Dedifferentiated amniotic fluid mesenchymal stem cell (primary cell): ENCODE results near the gene CALCOCO1.
A peak's percentile ranks its signal among the peaks of the same experiment; 100 is the strongest.
"Not testable (repeated sequence)": the region's sequence is repeated elsewhere in the genome, so short reads cannot be mapped to it uniquely, and the experiment has no call there.

Experiments
- DNase-seq: peaks from one replicate; pipeline ENCODE4 v3.0.0-alpha.2; 2016; ENCODE audit errors: extremely low spot score

CALCOCO1 gene, protein sequence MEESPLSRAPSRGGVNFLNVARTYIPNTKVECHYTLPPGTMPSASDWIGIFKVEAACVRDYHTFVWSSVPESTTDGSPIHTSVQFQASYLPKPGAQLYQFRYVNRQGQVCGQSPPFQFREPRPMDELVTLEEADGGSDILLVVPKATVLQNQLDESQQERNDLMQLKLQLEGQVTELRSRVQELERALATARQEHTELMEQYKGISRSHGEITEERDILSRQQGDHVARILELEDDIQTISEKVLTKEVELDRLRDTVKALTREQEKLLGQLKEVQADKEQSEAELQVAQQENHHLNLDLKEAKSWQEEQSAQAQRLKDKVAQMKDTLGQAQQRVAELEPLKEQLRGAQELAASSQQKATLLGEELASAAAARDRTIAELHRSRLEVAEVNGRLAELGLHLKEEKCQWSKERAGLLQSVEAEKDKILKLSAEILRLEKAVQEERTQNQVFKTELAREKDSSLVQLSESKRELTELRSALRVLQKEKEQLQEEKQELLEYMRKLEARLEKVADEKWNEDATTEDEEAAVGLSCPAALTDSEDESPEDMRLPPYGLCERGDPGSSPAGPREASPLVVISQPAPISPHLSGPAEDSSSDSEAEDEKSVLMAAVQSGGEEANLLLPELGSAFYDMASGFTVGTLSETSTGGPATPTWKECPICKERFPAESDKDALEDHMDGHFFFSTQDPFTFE

DNA sequence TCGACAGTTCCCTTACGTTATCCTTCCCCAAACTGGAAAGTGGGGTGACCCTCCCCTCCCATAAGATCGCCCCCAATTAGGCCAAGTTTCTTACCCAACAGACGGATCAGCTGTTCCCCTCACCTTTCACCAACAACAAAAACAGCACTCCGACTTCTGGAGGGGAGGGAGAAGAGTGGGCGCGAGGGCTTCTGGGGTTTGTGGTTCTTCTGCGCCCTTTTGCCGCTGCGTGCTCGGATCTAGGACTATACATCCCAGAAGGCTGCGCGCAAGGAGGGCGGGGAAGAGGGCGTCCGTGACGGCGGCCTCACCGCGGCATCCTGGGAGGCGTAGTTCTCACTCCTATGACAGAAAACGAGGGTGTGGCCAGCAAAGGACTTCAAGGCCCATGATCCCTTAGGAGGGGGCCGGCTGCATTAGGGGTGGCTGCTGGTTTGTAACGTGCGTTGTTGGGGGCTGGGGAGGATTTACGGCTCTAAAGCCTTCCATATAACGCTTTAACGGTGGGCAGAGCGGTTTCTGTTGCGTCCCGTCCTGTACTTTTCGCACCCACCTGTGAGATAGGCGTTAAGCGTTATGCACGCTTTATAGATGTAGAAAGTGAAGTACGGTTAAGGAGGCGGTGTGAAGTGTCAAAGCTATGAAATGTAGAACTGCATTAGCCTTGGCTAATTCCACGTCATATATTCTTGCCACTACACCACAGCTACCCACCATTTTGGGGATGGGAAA lies at the start of gene CALCOCO1:
Gene CALCOCO1, minus strand, starts transcription at position 143 of the 732 bp plus-strand sequence. CDS start 2,210 bp downstream, outside the sequence.
- DNase-seq = peak; percentile 98

DNA sequence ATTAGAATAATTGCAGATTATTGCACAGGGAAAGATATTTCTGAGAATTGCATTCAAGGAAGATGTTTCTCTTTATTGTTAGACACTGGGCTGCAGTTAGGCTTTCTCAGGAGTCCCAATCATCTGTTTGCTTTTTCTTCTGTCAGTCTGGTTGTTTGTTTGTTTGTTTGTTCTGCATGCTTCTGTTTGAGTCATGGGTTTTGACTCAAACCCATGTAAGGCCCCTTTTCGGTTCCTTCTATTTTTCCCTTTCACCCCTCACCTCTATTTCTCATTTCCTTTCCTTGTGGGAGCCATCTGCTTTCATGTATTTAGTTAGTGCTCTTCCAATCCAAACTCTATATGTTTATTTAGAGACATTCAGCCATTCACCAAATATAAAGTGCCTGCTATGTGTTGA lies 49.6 kb upstream of the CALCOCO1 start:
- DNase-seq = no peak

DNA sequence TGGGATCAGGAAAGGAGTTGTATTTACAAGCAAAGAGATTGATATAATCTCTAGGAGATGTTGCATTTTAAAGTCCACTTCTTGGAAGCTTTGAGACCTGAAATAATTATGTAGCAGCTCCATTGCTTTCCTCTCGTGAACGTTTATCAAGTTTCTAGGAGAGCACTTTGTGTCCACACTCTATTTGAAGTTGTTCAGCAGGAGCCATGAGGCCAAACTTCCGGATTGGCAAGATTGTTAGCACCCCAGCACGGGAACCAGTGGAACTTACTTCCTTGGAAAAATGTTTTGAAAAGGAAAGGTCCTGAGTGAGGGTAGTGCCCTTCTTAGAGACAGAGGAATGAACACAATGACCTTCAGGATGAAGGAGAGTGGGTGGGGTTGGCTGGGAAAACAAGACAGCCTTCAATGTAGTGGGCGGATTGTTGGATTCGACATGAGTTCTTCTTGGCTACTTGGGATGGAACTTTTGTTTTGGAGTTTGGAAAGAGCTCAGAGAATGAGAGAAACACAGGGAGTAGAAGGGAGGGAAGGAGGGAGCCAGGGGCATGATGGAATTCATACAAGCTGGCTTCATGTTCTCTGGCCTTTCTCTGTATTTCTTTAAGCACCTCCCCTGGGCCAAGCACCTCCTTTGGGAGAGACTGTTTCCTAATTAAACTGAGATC lies 48.4 kb upstream of the CALCOCO1 start:
- no peak for DNase-seq

DNA sequence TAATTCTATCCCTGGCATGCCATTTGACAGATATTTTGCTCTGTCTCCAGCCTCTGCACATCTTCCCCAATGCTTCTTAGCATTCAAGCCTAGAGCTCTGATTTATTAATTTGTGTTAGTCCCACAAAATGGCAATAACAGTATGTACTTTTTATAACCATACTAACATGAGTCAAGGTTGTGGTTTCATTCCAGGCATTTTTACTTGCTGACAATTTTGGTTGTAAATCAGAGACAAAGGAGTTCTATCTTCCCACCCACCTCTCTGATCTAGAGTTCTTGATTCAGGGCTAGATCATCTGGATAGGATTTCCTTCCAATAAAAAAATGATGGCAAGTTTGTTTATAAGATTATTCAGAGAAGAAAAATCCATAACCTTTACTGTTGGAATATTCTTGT lies 43.0 kb upstream of the CALCOCO1 start:
- peak; percentile 62 for DNase-seq

DNA sequence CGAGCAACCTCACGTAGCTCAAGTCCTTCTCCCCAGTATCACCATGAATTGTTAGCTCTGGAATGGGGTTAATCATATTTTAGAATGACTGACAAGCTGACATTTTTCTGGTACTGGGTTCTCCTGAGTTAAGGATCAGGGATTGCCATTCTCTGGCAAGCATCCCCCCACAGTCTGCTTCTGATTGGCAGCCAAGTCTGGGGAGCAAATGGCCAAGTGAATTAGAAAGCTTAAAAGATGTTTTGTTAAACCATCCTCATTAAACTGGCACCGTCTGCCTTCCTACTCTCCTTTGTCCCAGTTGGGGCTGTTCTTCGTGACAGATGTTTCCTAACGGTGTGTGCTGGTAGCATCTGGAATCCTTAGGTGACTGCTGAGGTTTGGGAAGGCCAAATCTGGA lies 41.7 kb upstream of the CALCOCO1 start:
- DNase-seq = no peak

DNA sequence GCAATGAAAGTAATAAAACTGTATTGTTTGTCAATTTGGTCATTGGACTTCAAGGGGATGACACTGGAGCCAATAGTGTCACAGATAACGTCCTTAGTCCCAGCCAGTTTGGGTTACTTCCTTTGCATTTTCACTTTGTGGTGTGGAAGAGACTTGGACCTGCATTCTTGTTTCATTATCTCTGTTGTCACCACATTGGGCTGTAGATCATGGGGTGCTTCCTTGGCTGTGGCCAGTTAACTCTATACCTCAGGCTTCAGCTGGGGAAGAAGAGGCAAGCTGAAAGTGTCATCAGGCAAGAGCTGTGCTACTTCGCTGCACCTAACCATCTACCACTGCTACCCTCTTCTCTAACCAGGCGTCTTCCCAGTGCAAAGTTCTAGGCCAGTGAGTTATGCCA lies 39.6 kb upstream of the CALCOCO1 start:
- no peak for DNase-seq

DNA sequence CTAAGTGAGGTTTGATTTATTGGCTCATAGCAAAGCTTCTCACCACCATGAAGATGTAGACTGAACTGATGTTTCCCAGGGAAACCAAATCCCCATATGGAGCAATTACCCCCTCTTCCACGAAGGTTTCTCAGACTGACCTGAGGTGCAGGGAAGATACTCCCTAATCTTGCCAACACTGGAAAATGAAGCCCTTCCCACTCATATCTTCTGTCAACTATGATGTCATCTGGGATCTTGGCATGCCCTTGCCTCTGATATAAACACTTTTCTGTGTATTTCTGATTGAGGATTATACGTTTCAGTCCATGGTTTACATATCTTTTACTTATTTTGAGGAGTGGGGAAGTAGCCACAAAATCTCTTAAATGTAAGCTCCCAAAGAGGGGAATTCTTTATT lies 38.6 kb upstream of the CALCOCO1 start:
- no peak for DNase-seq

DNA sequence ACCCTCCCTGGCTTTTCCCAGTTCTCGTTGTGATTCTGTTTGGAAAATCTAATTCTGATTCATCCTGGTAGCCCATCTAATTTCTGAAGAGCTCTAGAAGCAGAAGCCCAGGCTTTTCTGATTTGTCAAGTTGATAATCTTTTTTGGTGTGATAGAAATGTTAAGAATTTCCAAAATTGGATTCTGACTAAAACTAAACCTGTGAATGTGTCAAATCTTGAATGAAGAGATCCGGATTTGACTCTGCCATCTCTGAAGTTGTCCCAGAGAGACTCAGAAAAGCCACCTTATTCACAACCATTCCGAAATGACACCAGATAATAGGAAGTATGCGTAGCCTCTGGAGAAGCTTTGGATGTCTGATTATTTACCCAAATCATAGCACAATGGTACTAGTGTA lies 37.4 kb upstream of the CALCOCO1 start:
- no peak for DNase-seq

DNA sequence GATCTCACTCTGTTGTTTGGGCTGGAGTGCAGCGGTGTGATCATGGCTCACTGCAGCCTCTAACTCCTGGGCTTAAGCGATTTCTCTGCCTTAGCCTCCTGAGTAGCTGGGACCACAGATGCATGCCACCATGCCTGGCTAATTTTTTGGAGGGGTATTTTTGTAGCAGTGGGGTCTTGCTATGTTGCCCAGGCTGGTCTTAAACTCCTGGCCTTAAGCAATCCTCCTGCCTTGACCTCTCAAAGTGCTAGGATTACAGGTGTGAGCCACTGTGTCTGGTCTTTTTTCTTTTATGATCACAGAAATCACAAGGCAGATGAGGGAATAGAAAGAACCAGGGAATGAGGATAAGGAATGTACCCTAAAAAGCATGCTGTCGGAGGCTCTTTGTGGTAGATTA lies 35.5 kb upstream of the CALCOCO1 start:
- DNase-seq = not testable (repeated sequence)

DNA sequence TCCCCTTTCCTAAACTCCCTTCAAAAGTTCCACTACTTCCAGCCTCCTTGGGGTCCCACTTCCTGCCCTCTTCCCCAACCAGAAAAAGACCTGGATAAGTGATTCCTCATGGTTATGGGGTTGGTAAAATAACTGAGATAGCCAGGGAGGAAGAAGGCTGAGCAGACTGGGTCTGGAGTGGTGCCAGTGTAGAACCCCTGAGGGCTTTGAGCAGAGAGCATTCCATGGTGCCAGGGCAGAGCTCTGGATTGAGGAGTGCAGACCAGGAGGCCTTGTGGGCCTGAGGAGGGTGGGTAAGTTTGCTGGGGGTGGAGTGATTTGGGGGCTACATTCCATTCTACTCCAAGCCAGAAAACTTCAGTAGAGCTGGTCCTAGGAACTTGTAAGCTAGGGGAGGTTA lies 34.1 kb upstream of the CALCOCO1 start:
- no peak for DNase-seq

DNA sequence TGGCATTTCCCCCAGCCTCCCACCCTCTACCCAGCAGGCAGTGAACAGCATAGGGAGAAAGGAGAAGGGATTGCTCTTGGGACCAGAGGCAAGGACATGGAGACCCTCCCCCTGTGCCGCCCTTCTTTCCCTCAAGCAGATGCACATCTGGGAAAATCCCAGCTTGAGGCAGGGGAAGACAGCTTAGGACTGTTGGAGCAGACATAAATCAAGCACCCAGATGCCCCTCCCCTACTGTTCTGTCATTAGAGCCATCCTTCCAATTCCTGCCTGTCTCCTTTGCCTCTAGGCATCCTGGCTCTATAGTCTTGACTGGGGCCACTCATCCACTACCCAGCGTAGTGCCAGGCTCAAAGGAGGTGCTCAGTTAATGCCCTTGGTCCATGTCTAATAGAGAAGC lies 32.0 kb upstream of the CALCOCO1 start:
- DNase-seq = no peak

DNA sequence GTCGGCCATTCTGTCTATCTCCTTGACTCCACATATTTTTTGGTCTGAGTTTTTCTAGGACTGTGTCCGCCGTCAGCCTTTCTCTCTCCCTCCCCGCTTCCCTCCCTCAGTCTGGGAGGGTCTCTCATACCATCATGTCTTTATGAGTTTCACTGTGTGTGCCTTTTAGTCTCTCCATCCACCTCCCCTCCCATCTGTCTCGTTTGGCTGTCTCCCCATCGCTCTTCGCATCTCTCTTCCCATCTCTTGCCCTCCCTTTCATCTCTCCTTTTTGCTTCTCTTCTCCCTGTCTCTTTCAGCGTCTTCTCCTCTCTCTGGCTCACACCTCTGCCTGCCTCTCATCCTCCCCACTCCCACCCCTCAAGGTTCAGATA lies 31.5 kb upstream of the CALCOCO1 start:
- no peak for DNase-seq

DNA sequence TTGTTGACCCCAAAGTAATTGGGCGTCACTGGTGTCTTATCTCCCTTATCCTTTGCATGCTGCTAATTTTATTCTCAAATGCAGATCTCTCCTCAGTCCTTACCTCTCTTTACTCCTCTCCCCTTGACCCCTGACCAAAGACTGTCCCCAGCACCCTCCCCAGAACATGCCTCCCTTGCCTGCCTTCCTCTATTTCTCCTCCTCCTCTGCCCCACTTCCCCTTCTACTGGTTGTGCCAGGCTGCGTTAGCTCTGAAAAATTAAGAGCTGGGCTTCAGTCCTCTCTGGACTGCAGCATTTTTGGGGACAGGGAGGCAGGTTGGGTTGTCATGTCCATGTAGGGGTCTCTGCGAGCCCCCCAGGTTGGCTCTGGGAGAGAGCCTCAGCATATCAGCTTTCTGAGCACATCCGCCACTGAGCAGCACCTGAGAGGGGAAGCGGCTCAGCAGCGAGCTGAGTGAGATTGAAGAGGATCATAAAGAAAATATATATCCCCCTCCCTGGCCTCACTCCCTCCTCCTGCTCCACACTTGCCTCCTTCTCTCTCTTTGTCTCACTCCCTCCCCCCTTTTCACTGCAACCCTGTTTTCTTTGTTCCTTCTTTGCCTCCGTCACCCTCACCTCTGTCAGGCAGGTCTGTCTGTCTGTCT lies 31.0 kb upstream of the CALCOCO1 start:
- no peak for DNase-seq

DNA sequence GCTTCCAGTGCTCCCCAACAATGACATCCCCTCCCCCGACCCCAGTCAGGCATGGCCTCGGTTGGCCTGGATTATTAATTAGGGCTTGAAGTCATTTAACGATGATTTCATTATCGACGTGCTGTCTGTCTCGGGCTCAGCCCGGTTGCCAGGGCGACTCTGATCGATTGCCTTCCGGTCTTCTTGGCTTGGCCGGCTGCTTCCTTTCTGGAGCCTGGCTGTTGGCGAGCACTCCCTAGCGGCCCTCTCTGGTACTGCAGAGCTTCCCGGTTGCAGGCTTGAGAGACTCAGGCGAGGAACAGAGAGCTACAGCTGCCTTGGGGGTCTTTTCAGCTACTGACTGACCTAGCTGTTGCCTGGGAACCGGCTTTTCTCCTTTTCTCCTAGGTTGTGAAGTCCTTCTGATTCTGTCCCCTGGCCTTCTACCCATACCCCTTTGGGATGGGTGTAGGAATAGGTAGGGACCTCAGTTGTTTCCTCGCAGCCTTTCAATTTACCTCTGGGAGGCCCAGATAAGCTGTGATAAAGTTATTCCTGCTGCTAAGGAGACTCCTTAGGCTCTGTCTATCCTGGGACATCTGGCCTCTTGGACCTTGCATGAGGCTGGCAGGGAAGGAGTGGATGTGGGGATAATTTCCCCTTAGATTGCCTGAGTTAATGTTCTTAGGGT lies 30.0 kb upstream of the CALCOCO1 start:
- DNase-seq = no peak

DNA sequence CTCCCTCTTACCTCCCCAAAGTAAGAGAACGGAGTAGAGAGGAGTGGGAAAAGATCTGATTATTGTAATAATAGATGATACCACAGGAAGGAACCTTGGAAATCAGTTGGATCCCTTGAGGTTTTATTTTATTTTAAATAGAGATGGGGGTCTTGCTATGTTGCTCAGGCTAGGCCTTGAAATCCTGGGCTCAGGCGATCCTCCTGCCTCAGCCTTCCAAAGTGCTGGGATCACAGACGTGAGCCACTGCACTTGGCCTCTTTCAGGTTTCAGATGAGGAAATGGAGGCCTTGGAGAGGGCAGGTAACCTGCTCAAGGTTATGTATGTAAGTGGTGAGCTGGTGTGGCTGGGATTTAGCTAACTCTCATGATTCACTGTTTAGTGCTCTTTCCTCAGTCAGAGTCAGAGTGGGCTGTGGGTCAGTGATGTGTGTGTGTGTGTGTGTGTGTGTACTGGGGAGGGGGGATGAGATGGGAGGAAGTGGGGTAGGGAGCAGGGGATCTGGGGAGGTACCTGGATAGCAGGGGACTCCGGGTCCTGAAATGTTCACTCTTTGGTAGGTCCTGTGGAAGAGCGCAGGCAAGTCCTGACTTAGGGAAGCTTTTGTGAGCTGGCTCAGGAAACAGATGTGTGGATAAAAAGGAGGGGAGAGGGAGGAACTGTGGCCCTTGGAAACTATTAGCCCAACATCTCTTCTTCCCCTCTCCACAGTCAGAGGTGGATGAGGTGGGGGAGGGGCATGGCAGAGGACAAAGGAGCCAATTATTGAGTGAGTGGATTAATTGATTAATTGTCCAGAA lies 29.2 kb upstream of the CALCOCO1 start:
- no peak for DNase-seq

DNA sequence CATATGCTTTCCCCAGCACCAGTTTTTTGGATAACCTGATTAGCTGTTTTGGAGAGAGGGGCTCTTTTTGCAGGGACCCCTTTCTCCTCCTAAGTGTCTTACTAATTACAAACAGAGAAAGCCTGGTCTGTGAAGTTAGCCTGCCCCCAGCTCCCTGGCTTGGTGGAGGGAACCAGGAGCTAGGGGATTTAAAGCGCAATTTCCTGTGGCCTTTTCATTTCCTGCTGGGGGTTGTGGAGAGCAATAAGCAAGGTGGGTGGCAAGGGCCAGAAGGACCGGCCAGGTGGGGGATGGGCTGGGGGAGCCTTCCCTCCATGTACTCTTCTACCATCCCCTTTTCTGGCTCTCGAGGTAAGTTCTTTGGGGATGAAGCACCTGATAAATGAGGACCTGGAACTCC lies 28.6 kb upstream of the CALCOCO1 start:
- DNase-seq = no peak

DNA sequence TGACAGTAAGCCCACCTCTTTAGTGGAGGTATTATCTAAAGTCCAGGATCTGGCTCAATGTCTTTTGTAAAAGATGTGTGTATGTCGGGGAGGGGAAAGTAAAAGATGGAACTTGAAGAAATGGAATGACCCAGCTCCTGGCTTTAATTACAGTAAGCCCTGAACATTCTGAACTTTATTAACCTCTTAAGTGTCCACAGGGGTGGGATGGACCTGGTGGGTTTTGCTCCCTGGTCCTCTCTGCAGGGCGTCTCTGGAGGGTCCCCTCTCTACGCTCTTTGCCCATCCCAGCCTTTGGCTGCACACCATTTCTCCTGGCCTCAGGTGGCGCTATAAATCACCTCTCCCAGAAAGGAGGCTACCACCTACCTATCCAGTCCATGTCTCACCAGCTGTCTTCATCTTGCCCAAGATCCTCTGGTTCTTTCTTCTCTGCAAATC lies 28.2 kb upstream of the CALCOCO1 start:
- DNase-seq = no peak

DNA sequence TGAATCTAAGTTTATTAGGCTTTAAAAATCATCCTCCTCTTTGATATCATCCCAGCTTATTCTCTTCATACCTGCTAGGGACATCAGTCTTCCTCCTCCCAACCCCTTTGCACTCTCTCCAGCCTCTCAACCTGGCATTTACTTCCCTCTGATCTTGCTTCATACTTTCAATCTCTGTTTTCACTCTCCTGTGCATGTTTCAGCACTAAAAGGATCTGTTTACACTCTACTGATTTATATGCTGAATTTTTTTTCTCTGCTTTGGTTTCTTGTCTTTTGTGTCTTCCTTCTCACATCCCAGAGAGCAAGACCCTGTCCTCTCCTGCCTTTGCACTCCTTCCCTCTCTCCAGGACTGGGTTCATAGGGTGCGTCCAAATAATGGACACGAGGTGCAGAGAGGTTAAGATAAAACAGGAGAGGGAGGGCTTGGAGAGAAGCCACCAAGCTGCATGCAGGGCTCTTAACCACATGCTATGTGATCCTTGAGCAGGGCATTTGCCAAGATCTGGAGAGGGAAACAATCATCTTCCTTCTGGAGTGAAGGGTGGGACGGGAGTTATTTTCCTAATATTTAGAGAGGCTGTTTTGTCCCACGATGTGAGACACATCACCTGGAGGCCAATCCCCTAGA lies 27.5 kb upstream of the CALCOCO1 start:
- peak; percentile 20 for DNase-seq

DNA sequence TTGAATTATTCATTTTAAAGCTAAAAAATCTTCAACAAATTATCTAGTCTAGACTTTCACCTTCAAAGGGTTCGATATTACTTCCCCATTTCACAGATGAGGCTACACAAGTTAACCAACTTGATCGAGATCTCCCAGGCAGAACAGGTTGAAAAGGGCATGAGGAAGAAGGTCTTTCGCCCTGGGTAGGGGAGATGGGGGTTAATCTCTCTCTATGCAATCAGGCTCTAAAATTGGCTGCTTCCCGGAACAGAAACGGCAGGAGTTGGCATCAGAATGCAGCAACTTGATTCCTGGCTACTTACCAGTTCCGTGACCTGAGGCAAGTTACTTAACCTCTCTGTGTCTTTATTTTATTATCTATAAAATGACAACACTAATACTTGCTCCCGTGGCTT lies 26.9 kb upstream of the CALCOCO1 start:
- no peak for DNase-seq

DNA sequence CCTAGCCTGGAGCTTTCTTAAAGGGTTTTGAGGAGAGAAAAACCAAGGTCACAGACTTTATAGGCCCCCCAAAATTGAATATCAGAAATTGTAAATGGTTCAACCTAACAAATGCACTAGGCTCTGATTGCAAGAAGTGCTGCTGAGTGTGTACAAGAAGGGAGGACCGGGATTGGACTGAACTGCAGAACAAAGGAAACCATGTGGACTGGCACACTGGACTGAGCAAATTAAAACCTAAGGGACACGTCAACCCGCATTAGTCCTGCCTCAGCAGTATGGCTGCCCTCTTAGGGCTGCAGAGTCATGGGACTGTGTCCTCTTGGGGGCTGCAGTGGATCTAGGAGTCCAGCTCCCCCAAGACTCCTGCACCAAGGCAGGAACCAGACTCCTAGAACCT lies 25.4 kb upstream of the CALCOCO1 start:
- DNase-seq = no peak
